GM19468 (cell line): ENCODE measurements around the gene FUOM.

Source experiments
- ATAC-seq: cut with Tn5 transposase; IDR thresholded peaks from one replicate; pipeline ENCODE4 v1.9.1; 2021; ENCODE audit warnings: mild to moderate bottlenecking, moderate library complexity, moderate number of reproducible peaks; ENCODE audit not compliant: unreplicated experiment; ENCODE audit errors: extremely low read depth

The FUOM gene

DNA sequence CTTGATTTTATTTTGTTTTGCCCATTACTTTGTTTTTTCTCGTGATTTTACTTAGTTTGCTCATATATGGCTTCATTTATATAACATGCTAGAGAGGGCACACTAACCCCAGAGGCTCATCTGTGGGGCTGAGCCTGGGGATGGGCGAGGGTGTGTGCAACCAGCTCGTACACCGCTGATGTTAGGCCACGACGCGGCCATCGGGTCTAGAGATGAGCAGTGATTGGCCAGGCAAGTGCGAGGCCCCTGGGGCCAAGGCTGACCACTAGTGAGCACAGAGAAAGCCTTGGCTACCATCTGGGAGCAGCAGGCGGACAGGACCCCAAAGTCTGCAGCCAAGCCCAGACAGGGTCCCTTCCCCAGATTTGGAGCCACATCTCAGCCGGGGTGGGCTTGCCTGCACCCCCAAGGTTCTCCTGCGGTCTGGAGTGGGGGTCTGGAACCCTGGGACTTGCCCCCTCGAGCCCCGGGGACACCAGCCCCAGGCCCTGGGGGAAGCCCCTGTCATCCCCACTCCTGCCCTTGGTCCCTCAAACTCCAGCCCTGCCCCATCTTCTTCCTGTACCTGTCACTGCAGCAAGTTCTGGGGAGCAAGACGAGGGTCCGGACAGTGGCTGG, 3.7 kb downstream of the FUOM start:
- no peak for ATAC-seq

DNA sequence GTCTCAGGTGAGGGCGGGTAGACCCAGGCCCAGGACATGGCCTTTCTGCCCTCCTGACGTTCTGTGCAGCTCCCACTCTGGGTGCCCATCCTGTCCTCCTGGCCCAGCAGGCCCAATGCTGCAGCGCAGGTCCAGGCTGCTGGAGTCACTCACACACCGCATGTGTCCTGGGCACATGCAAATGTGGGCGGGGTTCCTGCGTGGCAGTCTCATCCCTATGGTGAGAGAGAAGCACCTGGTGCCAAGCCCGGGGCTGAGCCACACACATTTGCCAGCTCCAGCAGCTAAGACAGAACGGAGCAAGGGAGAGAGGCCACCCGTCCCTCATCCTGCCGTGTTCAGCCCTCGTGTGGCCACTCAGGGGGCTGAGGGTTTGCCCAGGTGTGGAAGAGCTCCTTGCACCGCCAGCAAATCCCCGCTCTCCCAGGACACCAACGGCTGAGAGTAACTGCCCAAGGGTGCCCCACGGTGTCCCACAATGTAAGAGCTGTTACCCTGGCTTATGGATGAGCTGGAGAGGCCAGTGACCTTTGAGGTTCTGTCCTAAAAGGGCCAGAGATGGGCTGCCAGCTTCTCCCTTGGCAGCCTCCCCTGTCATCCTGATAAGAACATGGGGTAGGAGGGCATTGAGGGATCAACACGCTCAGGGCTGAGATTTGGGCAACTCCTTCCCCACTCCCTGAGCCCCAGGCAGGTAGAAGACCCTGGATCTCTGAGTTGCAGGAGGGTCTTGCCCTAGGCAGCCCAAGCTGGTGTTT, 4.4 kb downstream of the FUOM start:
- ATAC-seq: no peak

DNA sequence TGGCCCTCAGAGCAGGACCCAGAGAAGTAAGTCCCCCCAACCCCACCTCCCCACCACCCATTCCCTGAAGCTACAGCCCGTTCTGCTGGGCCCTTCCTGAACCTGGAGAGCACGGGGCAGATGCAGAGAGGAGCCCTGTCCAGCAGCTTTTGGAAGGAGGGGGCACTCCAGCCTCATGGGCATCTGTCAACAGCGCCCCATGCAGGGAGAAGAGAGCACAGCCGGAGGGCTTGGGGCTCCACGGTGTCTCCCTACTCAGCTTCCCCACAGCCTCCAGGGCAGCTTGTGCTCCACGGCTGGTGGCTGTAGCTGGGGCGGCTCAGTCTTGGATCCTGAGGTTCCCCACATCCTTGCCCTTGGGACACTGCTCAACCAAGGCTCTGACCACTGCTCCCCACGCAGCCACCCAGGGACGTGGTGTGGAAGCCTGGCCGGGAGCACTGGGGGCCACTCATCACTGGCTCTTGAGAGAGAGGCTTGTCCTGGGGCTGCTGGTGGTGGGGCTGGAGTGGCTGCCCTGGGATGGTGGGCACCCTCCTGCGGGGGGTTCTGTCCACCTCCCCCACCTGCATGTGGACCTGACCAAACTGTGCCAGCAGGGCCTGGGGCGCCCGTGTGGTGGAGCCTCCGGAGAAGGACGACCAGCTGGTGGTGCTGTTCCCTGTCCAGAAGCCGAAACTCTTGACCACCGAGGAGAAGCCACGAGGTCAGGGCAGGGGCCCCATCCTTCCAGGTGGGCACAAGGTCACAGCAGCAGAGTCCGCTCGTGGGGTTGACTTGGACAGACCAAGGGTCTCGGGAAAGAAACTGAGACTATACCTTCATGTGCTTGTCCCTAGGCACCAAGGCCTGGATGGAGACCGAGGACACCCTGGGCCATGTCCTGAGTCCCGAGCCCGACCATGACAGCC, 6.2 kb downstream of the FUOM start:
- ATAC-seq: no peak

DNA sequence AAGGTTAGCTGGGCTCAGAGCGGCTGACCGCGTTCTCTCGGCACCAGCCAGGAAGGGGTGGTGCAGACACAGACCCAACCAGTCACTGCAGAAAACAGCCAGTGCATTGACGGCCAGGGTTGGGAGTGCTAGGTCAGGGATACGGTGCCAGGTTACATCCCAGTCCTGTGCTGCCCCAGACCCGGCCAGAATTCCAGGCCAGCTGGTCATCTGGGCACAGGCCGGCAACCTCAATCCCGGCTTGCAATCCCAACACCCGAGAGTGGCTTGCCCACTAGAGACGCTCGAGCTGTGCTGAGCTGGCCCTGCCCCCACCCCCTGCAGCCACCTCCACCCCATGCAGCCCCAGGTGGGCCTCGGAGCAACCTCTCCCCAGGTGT, 6.9 kb downstream of the FUOM start:
- ATAC-seq: no peak

DNA sequence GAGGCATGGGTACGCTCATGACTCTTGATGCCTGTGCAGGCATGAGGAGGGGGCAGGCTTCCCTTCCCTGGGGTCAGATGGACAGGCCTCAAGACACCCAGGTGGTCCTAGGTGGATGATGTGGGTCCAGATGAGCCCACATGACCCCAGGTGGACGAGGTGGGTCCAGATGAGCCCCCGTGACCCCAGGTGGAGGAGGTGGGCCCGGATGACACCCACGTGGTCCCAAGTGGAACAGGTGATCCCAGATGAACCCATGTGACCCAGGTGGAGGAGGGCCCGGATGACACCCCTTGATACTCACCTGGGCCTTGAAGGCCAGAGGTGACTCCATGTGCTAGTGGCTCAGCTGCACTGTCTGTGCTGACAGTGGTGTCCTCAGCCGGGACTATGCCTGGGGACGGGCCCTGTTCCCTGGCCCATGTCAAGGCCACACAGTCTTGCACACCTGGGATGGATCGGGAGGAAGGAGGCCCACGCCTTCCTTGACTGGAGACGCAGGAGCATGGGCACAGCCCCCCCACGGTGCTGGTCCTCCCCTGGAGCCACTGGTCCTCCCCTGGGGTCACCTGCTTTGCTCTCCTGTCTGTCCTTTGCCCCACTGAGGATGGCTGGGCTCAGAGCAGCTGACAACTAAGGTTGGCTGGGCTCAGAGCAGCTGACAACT, 7.4 kb downstream of the FUOM start:
- ATAC-seq: no peak

DNA sequence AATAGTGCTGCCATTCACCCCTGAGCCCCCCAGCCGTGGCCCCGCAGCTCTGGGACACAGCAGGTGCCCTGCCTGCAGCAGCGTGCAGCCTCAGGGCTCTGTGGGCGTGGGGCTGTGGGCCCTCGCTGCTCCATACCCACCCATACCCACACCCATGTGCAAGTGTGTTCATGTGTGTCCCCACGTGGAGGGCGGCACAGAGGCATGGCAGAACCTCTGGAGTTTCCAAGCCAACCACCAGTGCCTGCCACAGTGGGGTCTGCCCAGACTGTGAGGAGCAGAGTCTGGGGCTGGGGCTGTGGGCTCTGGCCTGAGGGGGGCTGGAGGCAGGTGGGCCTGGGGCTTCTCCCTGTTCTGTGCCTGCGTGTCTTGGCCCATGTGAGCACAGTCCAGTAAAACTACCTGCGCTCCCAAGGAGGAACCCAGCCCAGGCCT, 8.2 kb downstream of the FUOM start:
- no peak for ATAC-seq

DNA sequence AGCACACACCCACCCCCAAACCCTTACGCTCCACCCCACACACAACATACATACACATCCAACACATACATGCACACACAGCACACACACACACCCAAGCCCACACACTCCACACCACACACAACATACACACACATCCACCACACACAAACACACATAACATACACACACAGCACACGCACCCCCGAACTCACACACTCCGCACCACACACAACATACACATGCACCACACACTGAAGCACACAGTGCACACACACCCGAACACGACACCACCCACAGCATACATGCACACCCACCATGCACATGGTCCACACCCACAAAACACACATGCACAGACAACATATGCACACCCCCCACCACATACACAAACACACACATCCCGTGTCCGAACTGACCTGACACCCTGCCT, 8.7 kb downstream of the FUOM start:
- ATAC-seq: no peak

DNA sequence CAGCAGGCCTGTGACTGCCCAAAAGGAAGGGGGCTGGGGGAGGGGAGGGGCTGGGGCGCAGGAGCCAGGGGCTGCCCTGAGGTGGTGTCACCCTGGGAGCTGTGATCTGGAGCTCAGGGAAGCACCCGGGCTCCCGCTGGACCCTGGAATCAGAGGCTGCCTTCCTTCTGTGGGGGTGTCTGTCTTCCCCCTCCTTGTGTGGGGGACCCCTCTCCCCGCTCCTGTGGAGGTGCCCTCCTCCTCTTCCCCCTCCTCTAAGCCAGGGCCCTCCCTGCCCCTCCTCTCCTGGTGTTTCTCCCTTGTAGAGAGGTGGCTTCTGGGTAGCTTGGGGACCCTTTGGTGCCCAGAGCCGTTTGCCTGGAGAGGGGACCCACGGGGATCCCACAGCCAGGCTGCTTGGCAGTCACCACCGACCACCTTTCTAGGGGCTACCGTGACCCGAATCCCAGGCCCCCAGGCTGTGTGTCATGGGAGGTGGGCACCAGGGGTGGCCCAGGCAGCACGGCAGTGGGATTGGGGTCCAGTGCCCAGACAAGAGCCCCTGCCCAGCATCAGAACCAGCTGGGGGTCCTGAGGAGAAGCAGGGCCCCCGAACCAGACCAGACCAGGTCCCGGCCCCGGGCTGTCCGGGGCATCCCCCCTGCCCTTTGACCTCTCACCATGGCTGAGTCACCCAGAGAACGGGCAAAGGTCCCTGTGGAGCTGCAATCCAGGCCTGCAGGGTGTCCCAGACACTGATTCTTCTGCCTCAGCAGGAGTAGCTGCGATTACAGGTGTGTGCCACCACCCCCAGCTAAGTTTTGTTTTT, 9.9 kb downstream of the FUOM start:
- no peak for ATAC-seq

DNA sequence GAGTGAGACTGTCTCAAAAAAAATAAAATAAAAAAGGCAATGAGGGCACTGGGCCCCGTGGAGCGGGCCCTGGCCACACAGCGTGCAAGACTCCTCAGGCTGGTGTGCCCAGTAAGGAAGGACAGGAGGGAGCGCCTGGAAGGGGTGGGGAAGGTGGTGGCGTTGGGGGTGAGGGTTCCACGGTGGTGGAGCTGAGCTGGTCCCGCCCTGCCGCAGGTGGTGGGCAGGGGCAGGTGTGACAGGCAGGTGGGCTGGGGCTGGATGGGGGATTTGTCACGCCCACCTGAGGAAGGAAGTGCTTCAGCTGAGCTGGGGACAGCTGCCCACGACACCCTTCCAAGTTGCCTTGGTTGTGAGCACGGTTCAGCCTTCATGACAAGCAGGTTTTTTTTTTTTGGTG, 11.4 kb downstream of the FUOM start:
- ATAC-seq: no peak

DNA sequence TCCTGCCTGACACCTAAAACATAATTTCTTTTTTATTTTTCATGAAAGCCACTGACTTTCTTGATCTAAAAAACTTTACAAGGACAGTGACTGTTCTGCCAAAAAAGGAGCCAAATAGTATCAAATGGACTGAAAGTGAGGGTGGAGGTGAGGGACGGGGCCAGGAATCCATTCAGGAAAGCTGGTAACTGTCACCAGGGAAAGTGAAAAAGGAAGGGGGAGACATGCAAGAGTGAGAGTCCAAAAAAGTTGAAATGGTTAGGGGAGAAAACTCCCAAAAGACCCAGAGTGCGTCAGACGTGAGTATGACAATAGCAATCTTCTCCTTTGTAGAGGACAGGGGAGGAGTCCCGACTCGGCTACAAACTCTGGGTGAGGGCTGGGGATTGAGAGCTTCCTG, 13.6 kb downstream of the FUOM start:
- ATAC-seq: no peak

DNA sequence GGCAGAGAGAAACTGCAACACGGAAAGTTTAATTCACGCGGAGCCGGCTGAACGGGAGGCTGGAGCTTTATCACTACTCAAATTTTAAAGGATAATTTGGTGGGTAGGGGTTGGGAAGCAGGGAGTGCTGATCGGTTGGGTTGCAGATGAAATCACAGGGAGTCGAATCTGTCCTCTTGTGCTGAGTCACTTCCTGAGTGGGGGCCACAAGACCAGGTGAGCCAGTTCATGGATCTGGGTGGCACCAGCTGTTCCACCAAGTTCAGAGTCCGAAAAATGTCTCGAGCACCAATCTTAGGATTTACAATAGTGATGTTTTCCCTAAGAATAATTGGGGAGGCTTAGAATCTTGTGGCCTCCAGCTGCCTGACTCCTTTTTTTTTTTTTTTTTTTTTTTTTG, 14.3 kb downstream of the FUOM start:
- ATAC-seq: no peak

DNA sequence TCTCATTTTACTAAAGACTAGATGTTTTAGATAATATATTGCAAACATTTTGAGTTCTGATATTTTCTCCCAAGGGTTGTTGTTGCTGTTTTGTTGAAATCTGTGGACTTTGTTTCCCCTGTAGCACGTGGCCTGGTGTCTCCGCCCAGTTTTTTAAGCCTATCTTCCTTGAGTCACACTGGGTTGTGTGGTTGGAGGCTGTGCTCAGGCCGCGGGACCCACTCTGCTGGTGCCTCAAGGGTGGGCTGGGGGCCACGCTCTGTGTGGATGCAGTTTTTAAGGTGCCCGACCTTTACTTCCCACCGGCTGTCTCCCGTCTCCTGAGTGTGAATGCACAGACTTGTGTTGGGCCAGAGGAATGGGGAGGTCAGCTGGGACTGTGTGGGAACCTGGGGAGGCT, 14.9 kb downstream of the FUOM start:
- ATAC-seq: no peak

DNA sequence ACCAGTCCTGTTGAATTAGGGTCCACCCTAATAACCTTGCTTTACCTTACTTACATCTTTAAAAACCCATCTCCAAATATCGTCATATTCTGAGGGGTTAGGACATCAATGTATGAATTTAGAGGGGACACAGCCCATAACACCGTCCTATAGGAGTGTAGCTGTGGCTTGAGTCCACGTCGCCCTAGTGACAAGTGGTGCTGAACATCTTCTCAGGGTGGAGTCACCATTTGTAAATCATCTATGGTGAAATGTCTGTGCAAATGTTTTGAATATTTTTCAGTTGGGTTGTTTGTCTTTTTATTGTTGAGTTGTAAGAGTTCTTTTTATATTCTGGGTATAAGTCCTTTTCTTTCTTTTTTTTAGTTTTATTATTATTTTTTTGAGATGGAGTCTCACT, 15.8 kb downstream of the FUOM start:
- no peak for ATAC-seq

DNA sequence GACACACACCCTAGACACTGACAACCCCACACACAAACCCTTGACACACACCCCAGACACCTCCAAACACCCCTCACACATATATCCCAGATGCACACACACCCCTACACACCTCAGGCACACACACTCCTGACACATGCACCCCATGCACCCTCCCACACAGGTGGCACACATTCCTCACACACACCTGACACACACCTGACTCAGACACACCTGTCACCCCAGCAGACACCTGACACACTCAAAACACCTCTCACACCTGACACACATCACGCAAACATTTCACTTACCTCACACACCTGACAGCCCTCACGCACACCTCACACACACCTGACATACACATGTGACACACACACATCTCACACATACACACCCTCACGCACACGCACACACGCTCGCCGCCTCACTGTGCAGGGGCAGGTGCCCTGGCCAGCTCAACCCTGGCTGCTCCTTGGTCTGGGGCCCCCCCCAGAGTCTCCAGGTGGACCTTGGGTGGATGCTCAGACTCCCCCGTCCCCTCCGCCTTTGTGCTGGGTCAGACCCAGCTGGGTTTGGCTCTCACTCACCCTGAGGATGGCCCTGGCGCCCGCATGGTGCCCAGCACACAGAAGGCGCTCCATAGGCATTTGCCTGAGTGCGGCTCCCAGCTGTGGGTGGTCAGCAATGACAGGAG, 18.0 kb downstream of the FUOM start:
- no peak for ATAC-seq

DNA sequence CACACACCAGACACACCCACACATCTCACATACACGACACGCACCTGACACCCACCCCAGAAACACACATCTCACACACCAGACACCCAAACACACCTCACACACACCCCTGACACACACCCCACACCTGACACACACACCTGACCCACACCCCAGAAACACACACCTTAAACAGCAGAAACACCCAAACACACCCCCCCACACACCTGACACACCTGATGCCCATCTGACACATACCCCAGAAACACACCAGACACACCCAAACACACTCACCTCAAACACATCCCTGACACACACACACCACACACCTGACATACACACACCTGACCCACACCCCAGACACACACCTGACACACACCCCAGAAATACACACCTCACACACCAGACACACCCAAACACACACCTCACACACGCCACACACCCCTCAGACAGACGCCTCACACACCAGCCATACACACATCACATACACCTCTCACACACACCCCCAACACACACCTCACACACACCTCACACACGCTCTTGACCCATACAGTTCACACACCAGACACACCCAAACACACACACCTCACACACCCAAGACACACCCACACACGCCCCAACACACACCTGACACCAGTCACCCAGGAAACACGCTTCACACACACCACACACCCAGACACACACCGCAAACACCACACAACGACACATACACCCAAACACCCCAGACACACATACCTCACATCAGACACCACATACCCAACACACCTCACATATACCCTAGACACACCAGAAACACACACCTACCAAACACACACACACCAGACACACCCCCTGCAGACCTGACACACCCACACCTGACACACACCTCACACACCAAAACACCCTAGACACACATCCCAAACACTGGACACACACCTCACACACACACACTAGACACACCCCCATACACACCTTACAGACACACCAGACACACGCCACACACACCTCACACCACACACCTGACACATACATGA, 19.4 kb downstream of the FUOM start:
- no peak for ATAC-seq

DNA sequence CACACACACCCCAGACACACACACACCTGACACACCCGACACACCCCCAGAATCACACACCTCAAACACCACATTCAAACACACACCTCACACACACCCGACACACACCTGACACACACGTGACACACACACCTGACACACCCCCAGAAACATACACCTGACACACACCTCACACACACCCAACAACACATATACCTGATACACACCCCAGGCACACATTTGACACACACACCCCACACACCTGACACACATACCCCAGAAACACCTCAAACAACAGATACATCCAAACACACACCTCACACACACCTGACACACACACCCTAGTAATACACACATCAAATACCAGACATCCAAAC, 20.5 kb downstream of the FUOM start:
- no peak for ATAC-seq

DNA sequence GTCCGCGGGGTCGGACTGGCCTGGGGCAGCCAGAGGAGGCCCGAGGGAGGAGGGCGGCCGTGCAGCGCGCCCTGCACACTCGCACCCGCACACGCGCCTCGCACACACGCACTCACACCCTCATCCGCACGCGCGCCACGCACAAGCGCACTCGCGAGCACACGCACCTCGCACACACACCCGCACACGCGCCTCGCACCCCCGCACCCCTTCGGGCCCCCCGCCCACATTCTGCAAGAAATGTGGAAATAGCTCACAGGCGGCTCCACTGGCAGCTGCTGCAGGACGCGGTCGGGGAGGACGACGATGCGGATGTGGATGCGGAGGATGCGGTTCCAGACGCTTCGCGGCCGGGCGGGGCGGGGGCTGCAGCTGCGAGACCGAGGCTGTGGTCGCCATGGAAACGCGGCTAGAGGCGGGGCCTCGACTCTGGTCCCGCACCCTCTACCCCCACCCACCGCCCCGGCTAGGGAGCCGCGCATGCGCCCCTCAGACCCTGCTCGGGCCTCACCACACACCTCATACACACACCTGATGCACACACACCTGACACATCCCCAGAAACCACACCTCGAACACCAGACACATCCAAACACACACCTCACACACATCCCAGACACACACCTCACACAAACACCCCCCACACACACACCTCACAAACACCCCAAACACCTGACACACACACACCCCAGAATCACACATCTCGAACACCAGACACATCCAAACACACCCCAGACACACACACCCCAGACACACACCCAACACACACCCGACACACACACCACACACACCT, 21.0 kb downstream of the FUOM start, which contains the start of gene CALY:
Gene CALY, minus strand, starts transcription at position 320 of the 793 bp plus-strand sequence. CDS start 7,907 bp downstream, outside the sequence.
- no peak for ATAC-seq
